GM12874 (cell line): Measurements from ENCODE around the gene RPS27A.

Source experiments
- CTCF ChIP-seq: IDR thresholded peaks from 2 replicates; pipeline ENCODE4 v1.5.1; 2011; ENCODE audit warnings: low read depth, mild to moderate bottlenecking, control low read depth, low read length, moderate library complexity; ENCODE audit not compliant: insufficient read depth

RPS27A gene

DNA sequence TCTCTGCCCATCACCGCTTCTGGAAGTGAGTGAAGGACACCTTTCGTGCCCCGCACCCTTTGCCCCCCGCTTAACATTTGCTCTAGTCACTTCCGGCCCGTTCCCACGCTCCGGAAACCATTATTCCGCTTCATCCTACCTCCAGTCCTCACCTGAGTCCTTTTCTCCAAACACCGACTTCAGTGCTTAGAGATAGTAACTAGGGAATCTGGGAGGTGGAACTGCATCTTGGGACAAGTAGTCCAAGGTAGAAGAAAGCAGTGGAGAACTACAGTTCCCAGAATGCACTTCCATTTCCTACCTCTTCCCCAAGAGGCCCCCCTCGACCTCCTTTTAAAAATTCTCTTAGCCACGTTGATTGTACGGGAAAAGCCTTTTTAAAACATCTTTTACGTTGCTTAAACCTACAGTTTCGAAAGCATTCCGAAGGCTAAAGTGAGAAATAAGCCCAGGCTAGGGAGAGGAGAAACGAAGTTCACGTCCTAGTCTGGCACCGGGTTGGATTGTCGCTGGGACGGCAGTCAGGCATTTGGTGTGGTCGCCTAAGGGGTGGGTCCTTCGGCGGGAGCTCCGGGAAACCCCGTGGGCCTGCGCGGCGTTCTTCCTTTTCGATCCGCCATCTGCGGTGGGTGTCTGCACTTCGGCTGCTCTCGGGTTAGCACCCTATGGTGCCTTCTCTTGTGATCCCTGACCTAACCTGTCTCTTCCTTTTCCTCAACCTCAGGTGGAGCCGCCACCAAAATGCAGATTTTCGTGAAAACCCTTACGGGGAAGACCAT is at the start of gene RPS27A, which contains the start of gene CLHC1:
Gene RPS27A (plus strand): TSS at position 605 of the 779 bp plus-strand sequence. CDS start 137 bp downstream, at position 742.
Gene CLHC1 (minus strand): TSS at position 210 of the 779 bp plus-strand sequence. CDS start 9,882 bp downstream, outside the sequence.
- TF ChIP-seq CTCF = no peak

GRCh38 chr2:55196526-55196925 is 36.0 kb upstream of the RPS27A start:
- no peak for TF ChIP-seq CTCF

DNA sequence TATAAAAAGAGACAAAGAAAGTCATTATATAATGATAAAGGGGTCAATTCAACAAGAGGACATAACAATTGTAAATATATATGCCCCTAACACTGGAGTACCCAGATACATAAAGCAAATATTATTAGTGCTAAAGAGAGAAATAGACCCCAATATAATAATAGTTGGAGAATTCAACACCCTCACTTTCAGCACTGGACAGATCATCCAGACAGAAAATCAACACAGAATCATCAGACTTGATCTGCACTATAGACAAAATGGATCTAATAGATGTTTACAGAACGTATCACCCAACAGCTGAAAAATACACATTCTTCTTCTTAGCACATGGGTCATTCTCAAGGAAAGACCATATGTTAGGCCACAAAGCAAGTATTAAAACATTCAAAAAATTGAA is 32.1 kb upstream of the RPS27A start:
- TF ChIP-seq CTCF = no peak

- TF ChIP-seq CTCF = no peak
Measured at GRCh38 chr2:55204536-55204935, 28.0 kb upstream of the RPS27A start.

- TF ChIP-seq CTCF = no peak
Measured at GRCh38 chr2:55204950-55205349, 27.5 kb upstream of the RPS27A start.

DNA sequence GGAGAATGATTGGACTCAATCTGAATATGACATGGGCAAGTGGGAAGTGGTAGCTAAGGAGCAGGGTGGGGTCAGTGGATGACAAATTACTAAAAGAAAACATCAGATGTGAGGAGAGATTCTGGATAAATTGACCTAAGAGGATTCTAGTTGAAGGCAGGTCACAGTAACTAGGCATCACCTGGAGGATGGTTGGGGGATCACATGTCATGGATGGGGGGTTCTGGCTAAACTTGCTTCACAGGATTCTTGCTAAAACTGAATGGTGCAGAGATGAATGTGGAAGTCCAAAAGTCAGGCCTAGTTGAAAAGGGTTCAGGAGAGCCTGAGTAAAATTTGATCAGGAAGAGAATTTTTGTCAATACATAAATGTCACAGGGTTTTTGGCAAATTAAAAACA is 18.7 kb upstream of the RPS27A start:
- TF ChIP-seq CTCF = no peak

DNA sequence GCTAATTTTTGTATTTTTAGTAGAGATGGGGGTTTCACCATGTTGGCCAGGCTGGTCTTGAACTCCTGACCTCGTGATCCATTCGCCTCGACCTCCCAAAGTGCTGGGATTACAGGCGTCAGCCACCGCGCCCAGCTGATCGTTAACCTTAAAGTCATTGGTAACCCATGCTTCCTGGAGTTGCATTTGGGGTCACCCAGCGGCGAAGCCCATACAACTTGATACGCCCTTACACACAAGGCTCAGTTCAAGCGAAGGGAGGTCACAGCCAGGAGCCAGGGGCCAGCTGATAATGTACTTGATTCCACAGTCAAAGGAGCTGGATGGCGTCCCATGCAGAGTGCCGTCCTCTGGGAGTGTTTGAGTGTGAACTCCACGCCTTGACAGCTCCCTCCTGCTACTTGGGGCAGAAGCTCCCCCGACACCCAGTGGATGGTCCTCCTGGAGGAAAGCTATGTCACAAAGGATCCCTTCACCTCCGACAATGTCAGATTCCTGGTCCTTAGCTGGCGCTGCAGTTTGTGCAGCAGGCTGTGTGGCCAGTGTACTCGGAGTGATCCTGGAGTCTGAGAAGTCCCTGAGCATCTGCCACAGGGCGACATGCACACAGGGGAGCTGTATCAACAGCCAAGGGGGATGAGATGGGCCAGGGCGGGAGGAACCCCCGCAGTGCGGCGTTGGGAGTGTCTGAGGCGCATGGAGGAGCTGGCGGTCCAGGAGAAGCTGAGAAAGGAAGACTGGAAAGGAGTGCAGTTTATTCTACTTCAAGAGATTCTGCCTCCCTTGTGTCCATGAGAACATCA is 8.3 kb upstream of the RPS27A start:
- no peak for TF ChIP-seq CTCF
